ENCODE data around the gene CAPG. TPM values are rescaled to one million over a fixed set of nuclear protein-coding genes. Genes with fewer than 3 reads are reported as not detected.

CAPG gene
- total and polyA plus RNA-seq, 9 of the 15 experiments (the other 6 are each of a cell fraction or from before 2014, with no cell fraction given), result 10.6 to 90.4 (median 56.0) TPM

- TF ChIP-seq ESRRA (IDR thresholded peaks at IDR 0.05; ENCODE audit: borderline replicate concordance, low read depth) (peak; percentile 35; the same call in 1 of the 2 replicates), HNRNPH1 (optimal IDR thresholded peaks at IDR 0.05; ENCODE audit: low read depth, low read length) (no peak), KAT7 (CRISPR knock-in tag; IDR thresholded peaks at IDR 0.05; ENCODE audit: borderline replicate concordance) (peak; percentile 86; the same call in 1 of the 2 replicates), NUFIP1 (IDR thresholded peaks at IDR 0.05; ENCODE audit: partially characterized antibody) (no peak), EP300 (IDR thresholded peaks at IDR 0.05; ENCODE audit: low read length) (no peak), KDM2B (CRISPR knock-in tag; IDR thresholded peaks at IDR 0.05) (no peak), E2F1 (CRISPR knock-in tag; IDR thresholded peaks at IDR 0.05) (peak; percentile 93), ZNF146 (CRISPR knock-in tag; IDR thresholded peaks at IDR 0.05; ENCODE audit: unreplicated experiment) (no peak), GABPB2 (CRISPR knock-in tag; conservative IDR thresholded peaks at IDR 0.05) (no peak), NRF1 (conservative IDR thresholded peaks at IDR 0.05 in 1 of 2, IDR thresholded peaks at IDR 0.05 in 1 of 2) (peak; percentile 86 to 89), RBM17 (IDR thresholded peaks at IDR 0.05; ENCODE audit: borderline replicate concordance, low read depth, low read length) (no peak), TCFL5 (CRISPR knock-in tag; conservative IDR thresholded peaks at IDR 0.05) (no peak), OTX1 (CRISPR knock-in tag; IDR thresholded peaks at IDR 0.05) (peak; percentile 80; the same call in 1 of the 2 replicates), CHD4 (IDR thresholded peaks at IDR 0.05; ENCODE audit: insufficient read depth, insufficient replicate concordance, low read depth, low read length, poor library complexity, severe bottlenecking) (no peak)
- TF ChIP-seq, protein P1, sequence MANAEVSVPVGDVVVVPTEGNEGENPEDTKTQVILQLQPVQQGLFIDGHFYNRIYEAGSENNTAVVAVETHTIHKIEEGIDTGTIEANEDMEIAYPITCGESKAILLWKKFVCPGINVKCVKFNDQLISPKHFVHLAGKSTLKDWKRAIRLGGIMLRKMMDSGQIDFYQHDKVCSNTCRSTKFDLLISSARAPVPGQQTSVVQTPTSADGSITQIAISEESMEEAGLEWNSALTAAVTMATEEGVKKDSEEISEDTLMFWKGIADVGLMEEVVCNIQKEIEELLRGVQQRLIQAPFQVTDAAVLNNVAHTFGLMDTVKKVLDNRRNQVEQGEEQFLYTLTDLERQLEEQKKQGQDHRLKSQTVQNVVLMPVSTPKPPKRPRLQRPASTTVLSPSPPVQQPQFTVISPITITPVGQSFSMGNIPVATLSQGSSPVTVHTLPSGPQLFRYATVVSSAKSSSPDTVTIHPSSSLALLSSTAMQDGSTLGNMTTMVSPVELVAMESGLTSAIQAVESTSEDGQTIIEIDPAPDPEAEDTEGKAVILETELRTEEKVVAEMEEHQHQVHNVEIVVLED (CRISPR knock-in tag; IDR thresholded peaks at IDR 0.05), result peak; percentile 61; the same call in 1 of the 2 replicates
- TF ChIP-seq, protein P2, sequence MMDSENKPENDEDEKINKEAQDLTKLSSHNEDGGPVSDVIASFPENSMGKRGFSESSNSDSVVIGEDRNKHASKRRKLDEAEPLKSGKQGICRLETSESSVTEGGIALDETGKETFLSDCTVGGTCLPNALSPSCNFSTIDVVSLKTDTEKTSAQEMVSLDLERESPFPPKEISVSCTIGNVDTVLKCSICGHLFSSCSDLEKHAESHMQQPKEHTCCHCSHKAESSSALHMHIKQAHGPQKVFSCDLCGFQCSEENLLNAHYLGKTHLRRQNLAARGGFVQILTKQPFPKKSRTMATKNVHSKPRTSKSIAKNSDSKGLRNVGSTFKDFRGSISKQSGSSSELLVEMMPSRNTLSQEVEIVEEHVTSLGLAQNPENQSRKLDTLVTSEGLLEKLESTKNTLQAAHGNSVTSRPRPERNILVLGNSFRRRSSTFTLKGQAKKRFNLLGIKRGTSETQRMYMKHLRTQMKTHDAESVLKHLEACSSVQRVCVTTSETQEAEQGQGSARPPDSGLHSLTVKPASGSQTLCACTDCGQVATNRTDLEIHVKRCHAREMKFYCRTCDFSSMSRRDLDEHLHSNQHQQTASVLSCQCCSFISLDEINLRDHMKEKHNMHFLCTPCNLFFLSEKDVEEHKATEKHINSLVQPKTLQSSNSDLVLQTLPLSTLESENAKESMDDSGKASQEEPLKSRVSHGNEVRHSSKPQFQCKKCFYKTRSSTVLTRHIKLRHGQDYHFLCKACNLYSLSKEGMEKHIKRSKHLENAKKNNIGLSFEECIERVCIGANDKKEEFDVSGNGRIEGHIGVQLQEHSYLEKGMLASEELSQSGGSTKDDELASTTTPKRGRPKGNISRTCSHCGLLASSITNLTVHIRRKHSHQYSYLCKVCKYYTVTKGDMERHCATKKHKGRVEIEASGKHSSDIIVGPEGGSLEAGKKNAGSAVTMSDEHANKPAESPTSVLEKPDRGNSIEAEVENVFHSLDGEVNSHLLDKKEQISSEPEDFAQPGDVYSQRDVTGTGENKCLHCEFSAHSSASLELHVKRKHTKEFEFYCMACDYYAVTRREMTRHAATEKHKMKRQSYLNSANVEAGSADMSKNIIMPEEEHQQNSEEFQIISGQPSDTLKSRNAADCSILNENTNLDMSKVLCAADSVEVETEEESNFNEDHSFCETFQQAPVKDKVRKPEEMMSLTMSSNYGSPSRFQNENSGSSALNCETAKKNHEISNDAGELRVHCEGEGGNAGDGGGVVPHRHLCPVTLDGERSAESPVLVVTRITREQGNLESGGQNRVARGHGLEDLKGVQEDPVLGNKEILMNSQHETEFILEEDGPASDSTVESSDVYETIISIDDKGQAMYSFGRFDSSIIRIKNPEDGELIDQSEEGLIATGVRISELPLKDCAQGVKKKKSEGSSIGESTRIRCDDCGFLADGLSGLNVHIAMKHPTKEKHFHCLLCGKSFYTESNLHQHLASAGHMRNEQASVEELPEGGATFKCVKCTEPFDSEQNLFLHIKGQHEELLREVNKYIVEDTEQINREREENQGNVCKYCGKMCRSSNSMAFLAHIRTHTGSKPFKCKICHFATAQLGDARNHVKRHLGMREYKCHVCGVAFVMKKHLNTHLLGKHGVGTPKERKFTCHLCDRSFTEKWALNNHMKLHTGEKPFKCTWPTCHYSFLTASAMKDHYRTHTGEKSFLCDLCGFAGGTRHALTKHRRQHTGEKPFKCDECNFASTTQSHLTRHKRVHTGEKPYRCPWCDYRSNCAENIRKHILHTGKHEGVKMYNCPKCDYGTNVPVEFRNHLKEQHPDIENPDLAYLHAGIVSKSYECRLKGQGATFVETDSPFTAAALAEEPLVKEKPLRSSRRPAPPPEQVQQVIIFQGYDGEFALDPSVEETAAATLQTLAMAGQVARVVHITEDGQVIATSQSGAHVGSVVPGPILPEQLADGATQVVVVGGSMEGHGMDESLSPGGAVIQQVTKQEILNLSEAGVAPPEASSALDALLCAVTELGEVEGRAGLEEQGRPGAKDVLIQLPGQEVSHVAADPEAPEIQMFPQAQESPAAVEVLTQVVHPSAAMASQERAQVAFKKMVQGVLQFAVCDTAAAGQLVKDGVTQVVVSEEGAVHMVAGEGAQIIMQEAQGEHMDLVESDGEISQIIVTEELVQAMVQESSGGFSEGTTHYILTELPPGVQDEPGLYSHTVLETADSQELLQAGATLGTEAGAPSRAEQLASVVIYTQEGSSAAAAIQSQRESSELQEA (IDR thresholded peaks at IDR 0.05; ENCODE audit: low read depth), result no peak
Observed at GRCh38 chr2:85418132-85419008, 8.2 kb upstream of the CAPG start, which contains the start of gene SH2D6 (continued).
